ENCODE data around the gene GNB1L. TPM values are rescaled to one million over a fixed set of nuclear protein-coding genes. Genes with fewer than 3 reads are reported as not detected.
"Not testable (repeated sequence)": the region's sequence is repeated elsewhere in the genome, so short reads cannot be mapped to it uniquely, and the experiment has no call there.

Gene GNB1L
- total RNA-seq, 1 experiment from 2014 or later, result 9.6 TPM

DNA sequence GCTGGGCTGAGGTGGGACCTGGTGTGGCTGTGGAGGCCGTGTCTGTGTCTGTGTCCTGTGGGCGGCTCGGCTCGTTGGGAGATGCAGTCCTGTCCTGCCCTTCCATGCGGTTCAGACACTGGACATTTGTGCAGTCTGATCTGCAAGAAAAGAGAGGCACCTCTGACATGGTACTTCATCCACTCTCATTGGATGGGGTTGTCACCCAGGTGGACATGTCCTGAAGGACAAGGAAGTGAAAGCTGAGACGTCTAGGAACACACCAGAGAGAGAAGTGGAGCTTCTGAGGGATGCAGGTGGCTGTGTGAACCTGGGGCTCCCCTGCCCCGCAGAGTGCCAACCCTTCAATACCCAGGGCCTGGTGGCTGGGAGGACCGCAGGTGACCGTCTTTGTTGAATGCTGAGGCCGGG, 75.7 kb downstream of the GNB1L start:
- no peak for DNase-seq (ENCODE audit: low spot score)

DNA sequence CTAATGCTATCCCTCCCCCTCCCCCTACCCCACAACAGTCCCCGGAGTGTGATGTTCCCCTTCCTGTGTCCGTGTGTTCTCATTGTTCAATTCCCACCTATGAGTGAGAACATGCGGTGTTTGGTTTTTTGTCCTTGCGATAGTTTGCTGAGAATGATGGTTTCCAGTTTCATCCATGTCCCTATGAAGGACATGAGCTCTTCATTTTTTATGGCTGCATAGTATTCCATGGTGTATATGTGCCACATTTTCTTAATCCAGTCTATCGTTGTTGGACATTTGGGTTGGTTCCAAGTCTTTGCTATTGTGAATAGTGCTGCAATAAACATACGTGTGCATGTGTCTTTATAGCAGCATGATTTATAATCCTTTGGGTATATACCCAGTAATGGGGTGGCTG, 77.5 kb downstream of the GNB1L start:
- DNase-seq (ENCODE audit: low spot score), result not testable (repeated sequence)

DNA sequence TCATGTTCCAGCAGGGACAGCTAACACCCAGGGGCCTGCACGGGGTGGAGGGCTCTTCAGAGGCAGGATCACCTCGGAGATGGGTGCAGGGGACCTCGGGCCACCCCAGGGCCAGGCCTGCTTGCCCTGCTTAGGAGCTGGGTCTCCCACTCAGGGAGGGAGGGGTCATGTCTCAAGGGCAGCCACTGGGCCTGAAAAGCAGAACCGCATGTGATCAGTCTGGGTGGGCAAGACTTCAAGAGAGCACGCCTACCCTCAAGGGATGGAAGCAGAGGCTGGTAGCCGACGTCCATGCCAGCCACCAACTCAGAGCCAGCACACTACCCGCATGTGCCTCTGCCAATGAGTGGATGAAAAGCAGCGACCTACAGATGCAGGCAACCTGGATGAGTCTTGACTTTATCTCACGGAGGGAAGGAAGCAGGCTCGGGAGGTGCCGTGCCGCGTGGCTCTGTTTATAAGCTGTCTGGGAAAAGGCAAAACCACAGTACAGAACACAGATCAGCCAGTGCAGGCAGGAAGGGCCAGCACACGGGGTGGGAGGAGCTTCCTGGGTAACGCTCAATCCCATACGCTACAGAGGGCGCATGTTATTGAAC, 78.1 kb downstream of the GNB1L start:
- no peak for DNase-seq (ENCODE audit: low spot score)

DNA sequence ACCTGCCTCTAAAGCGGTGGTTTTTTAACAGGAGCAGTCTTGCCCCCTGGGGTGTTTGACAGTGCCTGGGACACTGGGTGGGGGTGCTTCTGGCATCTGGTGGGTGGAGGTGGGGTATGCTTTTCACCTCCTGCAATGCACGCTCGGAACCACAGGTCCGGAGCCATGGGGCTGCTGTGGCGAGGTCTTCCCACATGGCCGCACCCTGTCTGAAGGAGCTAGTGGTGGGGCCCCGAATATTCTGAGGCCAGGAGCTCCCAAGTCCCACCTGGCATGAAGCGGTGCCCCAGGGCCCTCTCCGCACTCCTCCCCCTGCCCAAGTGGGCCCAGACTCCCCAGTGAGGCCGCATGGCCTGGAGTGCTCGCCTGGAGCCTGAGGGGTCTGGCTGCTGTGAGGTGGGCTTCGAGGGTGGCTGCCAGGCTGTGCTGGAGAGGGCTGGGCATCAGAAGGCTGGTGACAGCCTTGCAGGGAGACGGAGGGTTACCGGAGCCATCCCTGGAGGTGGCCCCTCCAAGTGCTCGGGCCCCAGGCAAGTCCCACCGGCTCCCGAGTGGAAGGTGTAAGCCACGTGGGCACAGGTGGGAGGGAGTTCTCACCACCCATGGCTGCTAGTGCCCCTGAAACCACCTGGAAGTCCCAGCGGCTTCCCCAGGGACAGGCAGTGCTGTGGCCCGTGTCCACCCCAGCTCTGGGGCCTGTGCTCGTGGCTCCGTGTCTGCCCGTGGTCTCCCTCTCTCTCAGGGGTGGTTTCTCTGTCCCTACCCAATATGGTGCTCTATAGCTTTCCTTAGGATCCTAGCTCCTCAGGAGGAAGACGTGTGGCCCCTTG, 79.0 kb downstream of the GNB1L start:
- no peak for DNase-seq (ENCODE audit: low spot score)

DNA sequence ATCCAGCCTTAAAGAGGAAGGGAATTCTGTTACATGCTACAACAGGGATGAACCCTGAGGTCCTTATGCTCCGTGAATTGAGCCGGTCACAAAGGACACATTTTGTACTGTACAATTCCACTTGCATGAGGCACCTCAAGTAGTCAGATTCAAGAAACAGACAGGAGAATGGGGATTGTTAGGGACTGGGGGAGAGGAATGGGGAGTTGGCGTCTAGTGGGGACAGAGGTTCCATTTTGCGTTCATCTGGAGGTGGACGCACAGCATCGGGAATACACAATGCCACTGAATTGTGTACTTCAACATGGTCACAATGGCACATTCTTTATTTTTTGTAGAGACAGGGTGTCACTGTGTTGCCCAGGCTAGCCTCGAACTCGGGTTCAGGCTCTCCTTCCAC, 80.0 kb downstream of the GNB1L start:
- DNase-seq (ENCODE audit: low spot score), result no peak

DNA sequence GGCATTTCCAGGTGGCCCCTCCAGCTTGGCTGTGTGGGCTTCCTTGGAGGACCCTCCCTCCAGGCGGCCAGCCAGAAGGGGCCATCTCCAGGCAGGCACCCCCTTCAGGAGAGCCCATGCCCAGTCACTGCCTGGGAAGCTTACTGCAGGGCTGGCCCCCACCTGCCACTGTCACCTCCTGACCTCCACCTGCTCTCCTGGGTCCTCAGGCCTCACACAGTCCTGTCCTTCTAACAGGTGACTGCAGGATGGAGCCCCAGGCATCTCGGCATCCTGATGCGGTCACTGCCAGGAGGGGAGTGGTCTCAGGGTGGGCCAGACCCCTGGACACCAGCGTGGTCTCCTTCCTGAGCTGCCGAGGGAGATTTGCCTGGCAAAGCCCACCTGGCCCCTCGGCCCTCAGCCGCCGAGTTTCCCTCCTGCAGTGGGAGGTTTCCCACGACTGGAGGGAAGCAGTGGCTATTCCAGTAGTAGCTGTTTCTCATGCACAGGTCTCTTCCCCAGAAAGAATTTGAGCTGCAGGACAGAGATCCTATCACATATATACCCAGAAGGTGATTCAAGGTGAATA, 81.1 kb downstream of the GNB1L start:
- DNase-seq (ENCODE audit: low spot score), result no peak

DNA sequence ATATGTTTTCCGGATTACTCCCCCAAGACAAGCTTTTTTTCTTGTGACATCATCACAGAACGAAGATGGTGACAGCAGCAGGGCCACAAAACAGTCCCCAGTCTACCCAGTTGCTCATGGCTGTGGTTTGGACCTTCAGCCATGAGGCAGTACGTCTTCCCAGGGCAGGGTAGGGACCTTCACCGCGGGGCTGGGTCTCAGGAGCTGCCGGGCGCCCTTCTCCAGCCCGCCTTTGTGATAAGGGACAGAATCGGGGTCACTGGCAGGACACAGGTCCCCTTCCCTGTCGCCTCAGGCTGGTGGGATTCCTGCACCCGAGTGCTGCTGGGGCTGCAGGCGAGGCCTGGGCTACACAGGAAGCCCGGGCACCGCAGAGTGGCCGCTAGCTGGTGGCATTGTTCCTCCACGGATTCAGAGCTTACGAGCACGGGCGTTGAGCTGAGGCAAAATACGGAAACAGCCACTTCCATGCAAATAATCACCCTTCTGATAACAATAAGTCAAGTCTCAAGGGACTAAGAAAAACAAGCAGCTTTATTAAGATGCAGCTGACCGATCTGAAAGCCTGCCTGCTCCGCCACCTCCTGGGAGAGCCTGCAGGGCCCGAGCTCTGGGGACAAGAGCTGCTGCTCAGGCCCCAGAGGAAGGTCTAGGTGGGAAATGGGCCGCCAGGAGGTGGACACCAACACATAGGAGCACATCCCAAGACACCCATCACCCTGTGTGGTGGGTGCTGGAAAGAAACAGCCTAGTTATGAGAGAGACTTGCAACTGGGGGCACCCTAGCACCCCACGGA, 81.8 kb downstream of the GNB1L start:
- no peak for DNase-seq (ENCODE audit: low spot score)

DNA sequence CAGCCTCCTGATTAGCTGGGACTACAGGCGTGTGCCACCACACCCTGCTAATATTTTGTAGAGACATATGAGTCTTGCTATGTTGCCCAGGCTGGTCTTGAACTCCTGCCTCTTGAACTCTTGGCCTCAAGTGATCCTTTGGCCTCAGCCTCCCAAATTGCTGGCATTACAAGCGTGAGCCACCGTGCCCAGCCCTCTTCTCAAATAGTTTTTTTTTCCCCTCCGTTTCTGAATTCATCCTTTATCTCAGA, 82.3 kb downstream of the GNB1L start:
- DNase-seq (ENCODE audit: low spot score), result no peak

DNA sequence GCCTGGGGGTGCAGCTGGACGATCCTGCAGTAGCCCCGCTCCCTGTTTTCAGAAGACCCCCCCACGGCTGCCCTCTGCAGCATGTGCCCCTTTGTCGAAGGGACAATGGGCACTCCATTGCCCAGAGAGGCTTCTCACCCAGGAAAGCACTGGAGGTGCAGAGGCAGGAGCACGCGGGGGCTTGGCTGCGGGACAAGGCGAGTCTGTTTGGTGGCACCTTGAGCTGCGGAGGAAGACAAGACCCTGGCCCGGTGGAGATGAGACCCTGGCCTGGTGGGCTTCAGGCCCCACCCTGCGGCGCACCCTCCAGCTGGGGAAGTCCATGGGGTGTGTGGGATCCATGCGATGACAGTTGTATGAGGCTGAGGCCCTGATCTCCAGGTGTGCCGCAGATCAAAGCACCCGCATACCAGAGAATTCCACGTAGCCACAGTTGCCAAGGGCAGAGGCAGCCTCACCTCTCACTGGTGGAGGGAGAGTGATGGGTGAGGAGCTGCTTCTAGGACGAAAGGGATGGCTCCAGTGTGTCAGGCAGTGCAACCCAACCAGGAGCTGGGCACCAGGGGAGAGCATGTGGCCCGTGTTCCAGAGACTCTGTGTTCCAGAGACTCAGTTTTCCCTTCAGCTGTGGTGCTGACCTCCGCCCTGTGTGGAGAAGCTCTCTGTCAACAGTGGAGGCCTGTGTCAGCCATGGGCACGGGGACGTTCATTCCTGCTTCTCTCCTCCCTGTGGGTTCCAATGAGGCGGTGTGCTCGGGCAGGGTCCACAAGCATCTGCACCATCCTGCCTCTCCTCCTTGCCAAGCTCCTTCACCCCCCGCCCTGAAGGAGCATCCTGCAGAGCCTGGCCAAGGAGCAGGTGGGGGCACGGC, 84.1 kb downstream of the GNB1L start:
- no peak for DNase-seq (ENCODE audit: low spot score)

DNA sequence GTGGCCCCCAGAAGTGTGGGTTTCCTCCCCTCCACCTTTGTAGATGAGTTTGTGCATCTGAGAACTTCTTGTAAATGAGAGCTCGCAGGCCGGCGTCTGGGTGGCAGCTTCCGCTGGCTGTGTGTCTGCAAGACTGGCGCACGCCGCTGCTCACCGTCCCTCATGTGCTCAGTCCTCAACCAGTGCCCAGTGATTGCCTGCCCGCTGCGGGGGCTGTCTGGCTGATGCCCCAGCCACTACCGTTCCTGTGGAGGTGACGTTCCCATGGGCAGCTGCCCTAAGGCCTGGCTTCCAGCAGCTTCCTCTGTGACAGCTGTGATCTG, 85.3 kb downstream of the GNB1L start:
- no peak for DNase-seq (ENCODE audit: low spot score)

DNA sequence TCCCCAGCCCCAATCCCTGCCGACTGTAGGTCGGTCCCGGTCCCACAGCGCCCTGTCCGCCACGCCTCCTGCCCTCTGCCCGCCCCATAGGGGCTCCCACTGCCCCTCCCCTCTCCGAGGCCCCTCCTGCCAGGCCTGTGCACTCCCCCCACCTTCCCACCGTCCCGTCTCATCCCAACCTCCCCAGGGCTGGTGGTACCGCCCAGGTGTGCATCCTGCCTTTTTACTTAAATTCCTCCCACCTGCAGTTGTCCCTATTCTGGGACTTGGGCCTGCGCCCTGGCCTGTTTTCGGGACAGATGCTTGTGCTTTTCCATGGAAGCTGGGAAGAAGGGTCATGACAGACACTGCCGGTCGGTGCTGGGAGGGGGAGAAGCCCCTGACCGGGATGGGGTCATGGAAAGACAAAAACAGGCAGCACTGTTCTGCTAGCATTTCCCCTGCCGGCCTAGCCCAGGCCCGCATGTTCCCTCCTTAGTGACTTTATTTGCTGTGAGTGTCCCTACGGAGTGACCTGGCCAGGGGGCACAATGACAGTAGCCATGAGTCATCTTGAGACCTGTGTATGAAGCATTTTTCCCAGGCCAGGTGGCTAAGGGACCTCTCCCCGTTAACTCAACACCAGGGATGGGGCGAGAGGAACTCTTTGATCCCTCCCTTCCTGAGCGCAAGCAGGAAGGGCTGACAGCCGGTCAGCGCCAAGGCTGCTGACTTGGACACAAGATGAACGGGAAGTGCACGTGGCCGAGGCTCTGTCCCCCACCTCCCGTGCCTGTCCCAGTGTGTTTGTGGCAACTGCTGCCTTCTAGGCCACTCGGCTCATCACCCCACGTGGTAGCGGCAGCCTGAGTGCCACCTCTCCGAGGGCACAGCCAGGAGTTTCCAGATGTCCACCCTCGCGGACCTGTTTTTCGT, 87.0 kb downstream of the GNB1L start:
- DNase-seq (ENCODE audit: low spot score), result no peak

DNA sequence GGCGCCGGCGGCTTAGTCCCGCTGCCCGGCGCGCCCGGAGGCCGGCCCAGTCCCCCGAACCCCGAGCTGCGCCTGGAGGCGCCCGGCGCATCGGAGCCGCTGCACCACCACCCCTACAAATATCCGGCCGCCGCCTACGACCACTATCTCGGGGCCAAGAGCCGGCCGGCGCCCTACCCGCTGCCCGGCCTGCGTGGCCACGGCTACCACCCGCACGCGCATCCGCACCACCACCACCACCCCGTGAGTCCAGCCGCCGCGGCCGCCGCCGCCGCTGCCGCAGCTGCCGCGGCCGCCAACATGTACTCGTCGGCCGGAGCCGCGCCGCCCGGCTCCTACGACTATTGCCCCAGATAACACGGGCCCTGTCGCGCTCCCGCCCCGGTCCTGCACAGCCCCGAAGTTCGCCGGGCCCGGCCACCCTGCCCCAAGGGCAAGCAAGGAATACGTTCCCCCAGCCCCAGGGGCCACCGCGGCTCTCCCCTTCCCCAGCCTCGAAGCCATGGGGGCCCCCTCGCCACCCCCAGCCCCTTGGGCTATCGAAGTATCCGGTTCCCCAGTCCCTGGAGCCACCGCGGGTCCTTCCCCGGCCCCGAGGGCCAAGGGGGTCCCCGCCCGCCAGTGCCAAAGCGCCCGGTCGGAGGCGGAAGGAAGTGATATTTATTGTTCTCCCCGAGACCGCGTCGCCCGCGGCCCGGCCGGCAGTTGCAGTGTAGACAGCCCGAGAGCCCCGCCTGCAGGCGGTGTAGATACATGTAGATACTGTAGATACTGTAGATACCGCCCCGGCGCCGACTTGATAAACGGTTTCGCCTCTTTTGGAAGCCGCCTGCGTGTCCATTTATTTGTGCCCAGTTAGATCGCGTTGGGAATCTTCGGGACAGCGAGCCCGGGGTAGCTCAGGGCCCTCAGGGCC, 87.9 kb downstream of the GNB1L start:
- DNase-seq (ENCODE audit: low spot score), result no peak

DNA sequence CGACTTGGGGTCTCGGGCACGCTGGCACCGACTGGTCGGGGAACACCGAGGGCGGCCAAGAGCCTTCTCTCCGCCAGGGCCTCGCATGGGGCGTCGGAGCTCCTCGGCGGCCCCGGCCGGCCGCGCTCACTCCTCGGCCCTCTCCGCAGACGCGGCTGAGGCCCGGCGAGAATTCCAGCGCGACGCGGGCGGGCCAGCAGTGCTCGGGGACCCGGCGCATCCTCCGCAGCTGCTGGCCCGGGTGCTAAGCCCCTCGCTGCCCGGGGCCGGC, 88.5 kb downstream of the GNB1L start:
- no peak for DNase-seq (ENCODE audit: low spot score)

DNA sequence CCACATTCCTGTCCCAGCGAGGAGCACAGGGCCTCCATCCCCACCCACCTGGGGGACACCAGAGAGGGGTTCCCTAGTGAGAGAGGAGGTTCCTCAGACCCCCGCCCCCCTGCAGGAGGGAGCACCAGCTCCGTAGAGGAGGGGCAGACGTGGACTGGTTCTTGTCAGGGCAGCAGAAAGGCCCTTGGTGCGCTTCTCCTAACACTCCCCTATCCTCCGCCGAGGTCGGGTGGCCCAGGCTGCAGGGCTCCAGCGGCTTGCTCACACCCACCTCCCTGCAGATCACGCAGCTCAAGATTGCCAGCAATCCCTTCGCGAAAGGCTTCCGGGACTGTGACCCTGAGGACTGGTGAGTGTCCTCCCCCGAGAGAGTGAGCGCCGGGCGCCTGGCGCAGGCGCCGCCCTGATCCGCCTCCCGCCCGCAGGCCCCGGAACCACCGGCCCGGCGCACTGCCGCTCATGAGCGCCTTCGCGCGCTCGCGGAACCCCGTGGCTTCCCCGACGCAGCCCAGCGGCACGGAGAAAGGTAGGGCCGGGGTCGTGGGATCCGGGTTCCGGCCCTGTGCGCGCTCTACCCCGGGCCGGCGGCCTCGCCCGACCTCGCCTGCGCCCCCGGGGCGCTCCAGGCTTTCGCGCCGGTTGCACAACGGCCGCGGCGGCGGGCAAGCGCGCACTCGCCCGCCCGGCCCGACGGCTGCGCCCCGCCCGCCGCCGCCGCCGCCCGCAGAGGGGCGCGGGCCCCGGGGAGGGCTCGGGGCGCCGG, 89.0 kb downstream of the GNB1L start:
- DNase-seq (ENCODE audit: low spot score), result no peak

DNA sequence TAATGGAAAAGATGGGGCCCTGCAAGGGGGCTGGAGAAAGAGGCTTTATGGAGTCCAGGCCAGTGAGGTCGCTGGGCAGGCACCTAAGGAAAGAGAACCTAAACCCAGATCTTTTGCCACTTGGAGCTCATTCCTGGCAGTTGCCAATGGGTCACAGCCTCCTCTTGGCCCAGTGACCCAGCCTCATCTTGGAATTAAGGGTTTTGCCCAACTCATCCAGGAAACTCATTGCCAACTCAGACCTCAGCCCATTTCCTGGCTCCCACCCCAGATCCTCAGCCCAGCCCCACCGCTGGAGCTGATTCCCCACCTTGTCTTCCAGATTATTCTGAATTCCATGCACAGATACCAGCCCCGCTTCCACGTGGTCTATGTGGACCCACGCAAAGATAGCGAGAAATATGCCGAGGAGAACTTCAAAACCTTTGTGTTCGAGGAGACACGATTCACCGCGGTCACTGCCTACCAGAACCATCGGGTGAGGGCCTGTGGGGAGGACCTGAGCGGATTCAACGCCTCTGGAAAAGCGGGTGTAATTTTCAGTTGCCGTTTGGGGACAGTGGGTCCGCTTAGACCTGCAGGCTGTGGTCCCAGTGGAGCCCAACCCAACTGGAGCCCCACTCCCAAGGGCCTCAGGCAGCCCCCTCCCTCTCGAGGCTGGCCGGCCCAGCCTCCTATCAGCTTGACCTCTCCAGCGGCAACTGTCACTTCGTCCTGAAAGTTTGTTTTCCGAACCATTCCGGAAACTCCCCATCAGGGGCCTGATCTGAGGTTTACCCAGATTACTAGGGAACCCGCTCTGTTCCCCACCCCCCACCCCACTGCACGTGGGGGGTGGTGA, 89.8 kb downstream of the GNB1L start:
- DNase-seq (ENCODE audit: low spot score), result no peak

DNA sequence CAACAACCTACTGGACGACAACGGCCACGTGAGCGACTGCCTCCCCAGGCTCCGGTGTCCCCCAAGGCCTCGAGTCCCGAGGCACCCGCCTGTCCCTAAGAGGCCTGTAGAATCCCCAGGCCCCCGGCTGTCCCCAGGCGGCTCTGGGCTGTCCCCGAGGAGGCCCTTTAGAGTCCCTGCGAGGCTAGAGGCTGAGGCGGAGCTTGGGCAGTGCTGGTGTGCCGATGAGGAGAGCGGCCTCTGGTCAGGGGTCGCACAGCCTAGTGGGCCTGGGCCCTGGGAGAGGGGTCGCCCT, 90.4 kb downstream of the GNB1L start:
- DNase-seq (ENCODE audit: low spot score), result no peak

DNA sequence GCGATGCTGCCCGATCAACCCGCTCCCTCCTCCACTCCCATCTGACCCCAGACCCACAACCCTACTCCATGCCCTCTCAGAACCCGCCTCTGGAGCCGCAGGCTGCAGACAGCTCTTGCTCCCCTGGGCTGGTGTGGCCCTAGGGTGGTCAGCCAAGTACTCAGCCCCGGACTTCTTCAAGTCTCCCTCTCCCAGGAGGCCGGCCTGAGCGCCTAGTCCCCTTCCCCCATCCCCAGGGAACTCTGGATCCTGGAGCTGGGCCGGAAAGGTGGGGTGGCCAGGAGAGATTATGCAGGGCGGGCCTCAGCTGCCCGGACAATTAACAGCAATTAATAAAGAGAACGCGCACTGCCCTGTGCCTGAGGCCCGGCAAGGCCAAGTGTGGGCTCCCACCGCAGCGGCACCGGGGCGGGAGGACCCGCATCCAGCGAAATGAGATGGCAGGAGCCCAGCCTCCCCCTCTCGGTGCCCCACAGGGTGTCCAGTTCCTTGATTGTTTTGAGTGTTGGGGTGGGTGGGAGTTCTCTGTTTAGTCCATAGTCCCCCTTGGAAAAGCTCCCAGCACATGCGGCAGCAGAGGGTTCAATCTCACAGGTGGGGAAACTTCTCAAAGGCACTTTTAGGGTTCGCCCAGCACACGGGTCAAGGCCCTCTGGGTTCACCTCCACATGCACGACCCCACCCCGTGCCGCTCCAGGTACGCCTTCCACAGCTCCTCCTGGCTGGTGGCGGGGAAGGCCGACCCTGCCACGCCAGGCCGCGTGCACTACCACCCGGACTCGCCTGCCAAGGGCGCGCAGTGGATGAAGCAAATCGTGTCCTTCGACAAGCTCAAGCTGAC, 91.0 kb downstream of the GNB1L start:
- no peak for DNase-seq (ENCODE audit: low spot score)

Measured in A172 (cell line).